GM18867 (cell line): ENCODE data around the gene TRIM45.
A peak's percentile ranks its signal among the peaks of the same experiment; 100 is the strongest.
"Not testable (repeated sequence)": the region's sequence is repeated elsewhere in the genome, so short reads cannot be mapped to it uniquely, and the experiment has no call there.

Source experiments
- ATAC-seq: cut with Tn5 transposase; IDR thresholded peaks from one replicate; pipeline ENCODE4 v1.9.1; 2021; ENCODE audit warnings: mild to moderate bottlenecking, moderate library complexity; ENCODE audit not compliant: unreplicated experiment

The TRIM45 gene

GRCh38 chr1:117121589-117122329, at the start of gene TRIM45:
TSS of gene TRIM45 (minus strand) at chr1:117121749. CDS start at chr1:117121201, 548 bp downstream.
- ATAC-seq: peak; percentile 90

- no peak for ATAC-seq
Observed at GRCh38 chr1:117169871-117170596, 48.5 kb upstream of the TRIM45 start.

GRCh38 chr1:117167402-117167801, 45.9 kb upstream of the TRIM45 start:
- ATAC-seq: no peak

GRCh38 chr1:117166076-117166475, 44.5 kb upstream of the TRIM45 start:
- no peak for ATAC-seq

- ATAC-seq: no peak
Observed at GRCh38 chr1:117164209-117164608, 42.7 kb upstream of the TRIM45 start.

GRCh38 chr1:117162816-117163215, 41.3 kb upstream of the TRIM45 start:
- no peak for ATAC-seq

GRCh38 chr1:117161887-117162286, 40.3 kb upstream of the TRIM45 start:
- no peak for ATAC-seq

- not testable (repeated sequence) for ATAC-seq
Observed at GRCh38 chr1:117151305-117151704, 29.8 kb upstream of the TRIM45 start.

- no peak for ATAC-seq
Observed at GRCh38 chr1:117150316-117150715, 28.8 kb upstream of the TRIM45 start.

- ATAC-seq: no peak
Observed at GRCh38 chr1:117147856-117148588, 26.5 kb upstream of the TRIM45 start.

GRCh38 chr1:117147341-117147831, 25.8 kb upstream of the TRIM45 start:
- ATAC-seq: no peak

GRCh38 chr1:117146575-117147340, 25.2 kb upstream of the TRIM45 start:
- ATAC-seq: no peak

- ATAC-seq: no peak
Observed at GRCh38 chr1:117146072-117146471, 24.5 kb upstream of the TRIM45 start.

- ATAC-seq: no peak
Observed at GRCh38 chr1:117143871-117144270, 22.3 kb upstream of the TRIM45 start.

- ATAC-seq: no peak
Observed at GRCh38 chr1:117143172-117143571, 21.6 kb upstream of the TRIM45 start.

GRCh38 chr1:117142200-117142599, 20.7 kb upstream of the TRIM45 start:
- no peak for ATAC-seq

GRCh38 chr1:117138561-117138960, 17.0 kb upstream of the TRIM45 start:
- ATAC-seq: no peak

GRCh38 chr1:117138106-117138505, 16.6 kb upstream of the TRIM45 start:
- ATAC-seq: no peak

- ATAC-seq: no peak
Observed at GRCh38 chr1:117137281-117137855, 15.8 kb upstream of the TRIM45 start.

GRCh38 chr1:117136749-117137148, 15.2 kb upstream of the TRIM45 start:
- ATAC-seq: no peak
